RPMI8226 (cell line): ENCODE measurements around the gene GZF1.

Experiments
- DNase-seq: peaks from one replicate; pipeline ENCODE4 v3.0.0-alpha.2; 2015

GZF1 gene

GRCh38 chr20:23370274-23370673 lies 8.3 kb downstream of the GZF1 start:
- DNase-seq = no peak

- no peak for DNase-seq
Observed at GRCh38 chr20:23370873-23371272, 8.9 kb downstream of the GZF1 start.

- DNase-seq = no peak
Observed at GRCh38 chr20:23371496-23371895, 9.5 kb downstream of the GZF1 start.

GRCh38 chr20:23374441-23374840 lies 12.5 kb downstream of the GZF1 start:
- no peak for DNase-seq

- no peak for DNase-seq
Observed at GRCh38 chr20:23375827-23376226, 13.8 kb downstream of the GZF1 start.

- no peak for DNase-seq
Observed at GRCh38 chr20:23379772-23380171, 17.8 kb downstream of the GZF1 start.

- DNase-seq = no peak
Observed at GRCh38 chr20:23381876-23382275, 19.9 kb downstream of the GZF1 start.

- no peak for DNase-seq
Observed at GRCh38 chr20:23386304-23387117, 24.5 kb downstream of the GZF1 start.

- no peak for DNase-seq
Observed at GRCh38 chr20:23387118-23387443, 25.1 kb downstream of the GZF1 start.

- DNase-seq = no peak
Observed at GRCh38 chr20:23390091-23390774, 28.3 kb downstream of the GZF1 start.

GRCh38 chr20:23391707-23392310 lies 29.8 kb downstream of the GZF1 start:
- no peak for DNase-seq

- DNase-seq = no peak
Observed at GRCh38 chr20:23393996-23394775, 32.2 kb downstream of the GZF1 start.

- no peak for DNase-seq
Observed at GRCh38 chr20:23396950-23397627, 35.1 kb downstream of the GZF1 start.

- no peak for DNase-seq
Observed at GRCh38 chr20:23397961-23398360, 36.0 kb downstream of the GZF1 start.

GRCh38 chr20:23399568-23400241 lies 37.7 kb downstream of the GZF1 start:
- DNase-seq = no peak

- no peak for DNase-seq
Observed at GRCh38 chr20:23401051-23401450, 39.1 kb downstream of the GZF1 start.

- DNase-seq = no peak
Observed at GRCh38 chr20:23403751-23404150, 41.8 kb downstream of the GZF1 start.

- DNase-seq = no peak
Observed at GRCh38 chr20:23404196-23404595, 42.2 kb downstream of the GZF1 start.

- DNase-seq = no peak
Observed at GRCh38 chr20:23406880-23407279, 44.9 kb downstream of the GZF1 start.

GRCh38 chr20:23407781-23408464 lies 45.9 kb downstream of the GZF1 start:
- no peak for DNase-seq

GRCh38 chr20:23408957-23409356 lies 47.0 kb downstream of the GZF1 start:
- no peak for DNase-seq

- no peak for DNase-seq
Observed at GRCh38 chr20:23409800-23410199, 47.8 kb downstream of the GZF1 start.
